ENCODE measurements around the gene MUSTN1. TPM values are rescaled to one million over a fixed set of nuclear protein-coding genes. Genes with fewer than 3 reads are reported as not detected.

The MUSTN1 gene
- total RNA-seq, 1 experiment from 2014 or later: 0.49 TPM

- no peaks in the 10 kb centered on the region for H3K9me3 ChIP-seq (ENCODE audit: control insufficient read depth, insufficient read depth, low read depth, low read length)
- H3K27me3 ChIP-seq (ENCODE audit: control insufficient read depth, insufficient read depth, low read length): no peaks in the 10 kb centered on the region
- CTCF ChIA-PET: interaction anchor here (0.6 kb wide), 1 partner anchor 235 kb away, joined by 4 read pairs; no protein-coding TSS in a partner anchor
- no TSS peak for BruUV-seq (replicated peaks)
- no peak overlapping the region for H3K4me3 ChIP-seq (ENCODE audit: low read depth in 2 of 2, low read length in 2 of 2)
- no peaks in the 10 kb centered on the region for H3K36me3 ChIP-seq (ENCODE audit: control insufficient read depth, insufficient read depth, low read length)
- TF ChIP-seq SIN3A (IDR thresholded peaks at IDR 0.05; ENCODE audit: borderline replicate concordance, insufficient read depth, low read depth, low read length): no peak
- TF ChIP-seq TCF7L2 (IDR thresholded peaks at IDR 0.05; ENCODE audit: low read depth, low read length): no peak
- H3K27ac ChIP-seq (ENCODE audit: low read length): no peak overlapping the region
- H3K4me1 ChIP-seq (ENCODE audit: control insufficient read depth, insufficient read depth, low read length): no peaks in the 10 kb centered on the region
- intact Hi-C loops (cut with micrococcal nuclease; ENCODE audit: unreplicated experiment): no loop called here
- in situ Hi-C loops (cut with HindIII; ENCODE audit: low pct_unique_long_range_greater_than_20kb, low sequenced_read_pairs): no loop called here
- no peak for DNase-seq (ENCODE audit: low read depth, low spot score)
- no peak for ATAC-seq
- POLR2A ChIA-PET: no interaction called here
Observed at GRCh38 chr3:52844290-52844975, 9.6 kb upstream of the MUSTN1 start.

GRCh38 chr3:52843881-52844280 lies 9.1 kb upstream of the MUSTN1 start:
- Histone ChIP-seq H3K4me1 (ENCODE audit: control insufficient read depth, insufficient read depth, low read length) (no peaks in the 10 kb centered on the region), H3K4me3 (ENCODE audit: low read depth in 2 of 2, low read length in 2 of 2) (no peak overlapping the region), H3K36me3 (ENCODE audit: control insufficient read depth, insufficient read depth, low read length) (no peaks in the 10 kb centered on the region), H3K27ac (ENCODE audit: low read length) (no peak overlapping the region), H3K27me3 (ENCODE audit: control insufficient read depth, insufficient read depth, low read length) (no peaks in the 10 kb centered on the region), H3K9me3 (ENCODE audit: control insufficient read depth, insufficient read depth, low read depth, low read length) (no peaks in the 10 kb centered on the region)
- in situ Hi-C loops (cut with HindIII; ENCODE audit: low pct_unique_long_range_greater_than_20kb, low sequenced_read_pairs): no loop called here
- intact Hi-C loops (cut with micrococcal nuclease; ENCODE audit: unreplicated experiment): no loop called here
- no TSS peak for BruUV-seq (replicated peaks)
- DNase-seq (ENCODE audit: low read depth, low spot score): no peak
- ChIA-PET CTCF (no interaction called here), POLR2A (no interaction called here)
- ATAC-seq: no peak
- TF ChIP-seq POLR2AphosphoS5 (IDR thresholded peaks at IDR 0.05; ENCODE audit: low read depth, low read length): no peak
- no peak for TF ChIP-seq SIN3A (IDR thresholded peaks at IDR 0.05; ENCODE audit: borderline replicate concordance, insufficient read depth, low read depth, low read length)
- TF ChIP-seq REST (IDR thresholded peaks at IDR 0.05; ENCODE audit: insufficient read depth in 1 of 2, low read depth in 2 of 2, low read length in 1 of 2): no peak
- no peak for TF ChIP-seq CTCF (IDR thresholded peaks at IDR 0.05)
- no peak for TF ChIP-seq TCF7L2 (IDR thresholded peaks at IDR 0.05; ENCODE audit: low read depth, low read length)

- ATAC-seq: no peak
- H3K27ac ChIP-seq (ENCODE audit: low read length): no peak overlapping the region
- no peaks in the 10 kb centered on the region for H3K4me1 ChIP-seq (ENCODE audit: control insufficient read depth, insufficient read depth, low read length)
- BruUV-seq (replicated peaks): no TSS peak
- TF ChIP-seq POLR2AphosphoS5 (IDR thresholded peaks at IDR 0.05; ENCODE audit: low read depth, low read length): no peak
- no peak for TF ChIP-seq SIN3A (IDR thresholded peaks at IDR 0.05; ENCODE audit: borderline replicate concordance, insufficient read depth, low read depth, low read length)
- no peak for TF ChIP-seq TCF7L2 (IDR thresholded peaks at IDR 0.05; ENCODE audit: low read depth, low read length)
- no peak for TF ChIP-seq REST (IDR thresholded peaks at IDR 0.05; ENCODE audit: insufficient read depth in 1 of 2, low read depth in 2 of 2, low read length in 1 of 2)
- TF ChIP-seq CTCF (IDR thresholded peaks at IDR 0.05): no peak
- no peak overlapping the region for H3K4me3 ChIP-seq (ENCODE audit: low read depth in 2 of 2, low read length in 2 of 2)
- H3K27me3 ChIP-seq (ENCODE audit: control insufficient read depth, insufficient read depth, low read length): no peaks in the 10 kb centered on the region
- ChIA-PET CTCF (no interaction called here), POLR2A (no interaction called here)
- H3K9me3 ChIP-seq (ENCODE audit: control insufficient read depth, insufficient read depth, low read depth, low read length): no peaks in the 10 kb centered on the region
- H3K36me3 ChIP-seq (ENCODE audit: control insufficient read depth, insufficient read depth, low read length): no peaks in the 10 kb centered on the region
- intact Hi-C loops (cut with micrococcal nuclease; ENCODE audit: unreplicated experiment): no loop called here
- in situ Hi-C loops (cut with HindIII; ENCODE audit: low pct_unique_long_range_greater_than_20kb, low sequenced_read_pairs): no loop called here
- DNase-seq (ENCODE audit: low read depth, low spot score): no peak
Observed at GRCh38 chr3:52843108-52843865, 8.5 kb upstream of the MUSTN1 start.
